OCI-M1 (cell line): Measurements from ENCODE around the gene GRIP2.

Source experiments
- DNase-seq: peaks from one replicate; lab custom pipeline; 2025; lab: John Stamatoyannopoulos, UW

GRIP2 gene

GRCh38 chr3:14452740-14453710 lies 87.1 kb downstream of the GRIP2 start:
- no peak for DNase-seq

- no peak for DNase-seq
Observed at GRCh38 chr3:14451844-14452739, 88.0 kb downstream of the GRIP2 start.

- no peak for DNase-seq
Observed at GRCh38 chr3:14450922-14451606, 89.1 kb downstream of the GRIP2 start.

GRCh38 chr3:14450506-14450905 lies 89.6 kb downstream of the GRIP2 start:
- DNase-seq = no peak

GRCh38 chr3:14448756-14449727 lies 91.1 kb downstream of the GRIP2 start:
- no peak for DNase-seq

- no peak for DNase-seq
Observed at GRCh38 chr3:14448063-14448462, 92.1 kb downstream of the GRIP2 start.

GRCh38 chr3:14446988-14447570 lies 93.1 kb downstream of the GRIP2 start:
- DNase-seq = no peak

GRCh38 chr3:14445773-14446172 lies 94.4 kb downstream of the GRIP2 start:
- DNase-seq = no peak

GRCh38 chr3:14444380-14444779 lies 95.8 kb downstream of the GRIP2 start:
- DNase-seq = no peak

GRCh38 chr3:14441920-14442300 lies 98.2 kb downstream of the GRIP2 start:
- DNase-seq = peak; percentile 14

GRCh38 chr3:14441240-14441919 lies 98.8 kb downstream of the GRIP2 start:
- DNase-seq = no peak

GRCh38 chr3:14440531-14441239 lies 99.5 kb downstream of the GRIP2 start:
- DNase-seq = no peak

- DNase-seq = no peak
Observed at GRCh38 chr3:14440168-14440518, 100.0 kb downstream of the GRIP2 start.

GRCh38 chr3:14439501-14440167 lies 100.5 kb downstream of the GRIP2 start:
- DNase-seq = peak; percentile 81
